ENCODE measurements around the gene FAM135A. TPM values are rescaled to one million over a fixed set of nuclear protein-coding genes. Genes with fewer than 3 reads are reported as not detected.

The FAM135A gene
- total and polyA plus RNA-seq, 2 of the 13 experiments (the other 11 are each of a cell fraction or from before 2014, with no cell fraction given): 26.9 to 31.5 TPM

GRCh38 chr6:70592391-70593117 is 179.2 kb downstream of the FAM135A start (continued):
- TF ChIP-seq HNF1A (IDR thresholded peaks at IDR 0.05; ENCODE audit: low read depth): no peak
- TF ChIP-seq HNF1A (CRISPR knock-in tag; IDR thresholded peaks at IDR 0.05; ENCODE audit: borderline replicate concordance): no peak
- no peak for TF ChIP-seq PRMT3 (CRISPR knock-in tag; IDR thresholded peaks at IDR 0.05; ENCODE audit: borderline replicate concordance, low read depth)
- TF ChIP-seq ZNF746 (CRISPR knock-in tag; IDR thresholded peaks at IDR 0.05): no peak
- peak; percentile 82; the same call in 1 of the 2 replicates for TF ChIP-seq SOX5 (CRISPR knock-in tag; IDR thresholded peaks at IDR 0.05; ENCODE audit: borderline replicate concordance)
- peak; percentile 37; the same call in 1 of the 2 replicates for TF ChIP-seq SP5 (CRISPR knock-in tag; IDR thresholded peaks at IDR 0.05; ENCODE audit: borderline replicate concordance, low read depth)
- 0 out of 2 replicates have a peak, but pooled peaks have one; percentile 47 for TF ChIP-seq SOX13 (IDR thresholded peaks at IDR 0.05)
- TF ChIP-seq SOX13 (CRISPR knock-in tag; conservative IDR thresholded peaks at IDR 0.05 in 1 of 2, IDR thresholded peaks at IDR 0.05 in 1 of 2): peak in 1 of 2 experiments; percentile 95; a peak in 2 of 4 replicates
- TF ChIP-seq FOXA1 (IDR thresholded peaks at IDR 0.05): no peak
- TF ChIP-seq FOXA1 (CRISPR knock-in tag; IDR thresholded peaks at IDR 0.05): 0 out of 2 replicates have a peak, but pooled peaks have one; percentile 33
